ENCODE data around the gene GRM8. TPM values are rescaled to one million over a fixed set of nuclear protein-coding genes. Genes with fewer than 3 reads are reported as not detected.

The GRM8 gene
- total RNA-seq, 1 experiment from 2014 or later: 1.8 TPM

GRCh38 chr7:126657137-126657536 lies 595.6 kb downstream of the GRM8 start:
- no peak overlapping the region for H2BK120ac ChIP-seq (ENCODE audit: low read depth, low read length, poor library complexity, severe bottlenecking)
- no peaks in the 10 kb centered on the region for H3K4me1 ChIP-seq (ENCODE audit: insufficient read depth, low read length)
- no peaks in the 10 kb centered on the region for H3K23me2 ChIP-seq (ENCODE audit: insufficient read length, low read depth, low read length, poor library complexity, severe bottlenecking)
- Mint-ChIP-seq H3K4me1 (peaks cover 14 to 31% of the 10 kb centered on the region in 2 experiments), H3K27ac (no peak overlapping the region), H3K36me3 (ENCODE audit: insufficient read depth in 1 of 3, low read depth in 3 of 3) (no peaks in the 10 kb centered on the region), H3K27me3 (ENCODE audit: low read depth) (no peaks in the 10 kb centered on the region), H3K9me3 (no peaks in the 10 kb centered on the region), H3K4me3 (no peak overlapping the region)
- H3K27me3 ChIP-seq (ENCODE audit: insufficient read depth, low read length): no peaks in the 10 kb centered on the region
- H2BK5ac ChIP-seq (ENCODE audit: insufficient read length, low read length): no peak overlapping the region
- H3K79me2 ChIP-seq (ENCODE audit: insufficient read depth, low read length): no peaks in the 10 kb centered on the region
- TF ChIP-seq CTCF (conservative IDR thresholded peaks at IDR 0.05): no peak
- no peak overlapping the region for H3K9ac ChIP-seq (ENCODE audit: extremely low read depth, insufficient read length, low read length)
- H2BK12ac ChIP-seq (ENCODE audit: insufficient read length, low read depth, low read length): no peak overlapping the region
- no peak overlapping the region for H2AFZ ChIP-seq (ENCODE audit: low read length)
- H3K23ac ChIP-seq (ENCODE audit: insufficient read length, low read depth, low read length): no peak overlapping the region
- H4K5ac ChIP-seq (ENCODE audit: insufficient read length, low read depth, low read length): no peak overlapping the region
- H3K18ac ChIP-seq (ENCODE audit: insufficient read length, low read depth, low read length): no peak overlapping the region
- no peak overlapping the region for H2AK5ac ChIP-seq (ENCODE audit: insufficient read length, low read length)
- no peak overlapping the region for H4K91ac ChIP-seq (ENCODE audit: insufficient read length, low read depth, low read length)
- no peak overlapping the region for H4K8ac ChIP-seq (replicated peaks; ENCODE audit: insufficient read length, low read depth, low read length)
- H3K14ac ChIP-seq (ENCODE audit: insufficient read depth, low read length): no peak overlapping the region
- no peaks in the 10 kb centered on the region for H4K20me1 ChIP-seq (ENCODE audit: control insufficient read depth, insufficient read depth, insufficient read length)
- H3K27ac ChIP-seq (ENCODE audit: insufficient read length, low read depth, low read length): no peak overlapping the region
- H3K9me3 ChIP-seq (ENCODE audit: control insufficient read depth, low read depth, low read length): no peaks in the 10 kb centered on the region
- H3K4me2 ChIP-seq (ENCODE audit: insufficient read depth, insufficient read length, low read length): no peak overlapping the region
- no peak overlapping the region for H2BK15ac ChIP-seq (ENCODE audit: low read depth, low read length)
- no CpG with 5 or more reads among the region's 3 CpGs for WGBS (ENCODE audit: extremely low coverage, insufficient read length, low lambda C conversion rate)
- H2BK20ac ChIP-seq (ENCODE audit: low read depth, low read length, poor library complexity, severe bottlenecking): no peak overlapping the region
- no peak overlapping the region for H3T11ph ChIP-seq (ENCODE audit: low read length)
- H3K56ac ChIP-seq (ENCODE audit: insufficient read length, low read depth, low read length): no peak overlapping the region
- no peaks in the 10 kb centered on the region for H3K79me1 ChIP-seq (ENCODE audit: insufficient read depth, low read depth, low read length, poor library complexity, severe bottlenecking)
- no peak overlapping the region for H3K4ac ChIP-seq (ENCODE audit: low read depth, low read length)
- DNase-seq: no peak

Measured in H9 (cell line).